ENCODE measurements around the gene SCFD2.

GRCh38 chr4:52877036-52877435, 488.8 kb downstream of the SCFD2 start:
- TF ChIP-seq CTCF (IDR thresholded peaks at IDR 0.05; ENCODE audit: insufficient read depth, low read depth, low read length) (no peak), EZH2 (IDR thresholded peaks at IDR 0.05; ENCODE audit: insufficient read depth, low read length) (no peak)

Measured in astrocyte (in vitro differentiated cells and primary cell).